ENCODE measurements around the gene WFIKKN1. TPM values are rescaled to one million over a fixed set of nuclear protein-coding genes. Genes with fewer than 3 reads are reported as not detected.
A peak's percentile ranks its signal among the peaks of the same experiment; 100 is the strongest.

WFIKKN1 gene
- total and polyA plus RNA-seq, 2 of the 13 experiments (the other 11 are each of a cell fraction or from before 2014, with no cell fraction given) = 1.7 to 4.9 TPM

DNA sequence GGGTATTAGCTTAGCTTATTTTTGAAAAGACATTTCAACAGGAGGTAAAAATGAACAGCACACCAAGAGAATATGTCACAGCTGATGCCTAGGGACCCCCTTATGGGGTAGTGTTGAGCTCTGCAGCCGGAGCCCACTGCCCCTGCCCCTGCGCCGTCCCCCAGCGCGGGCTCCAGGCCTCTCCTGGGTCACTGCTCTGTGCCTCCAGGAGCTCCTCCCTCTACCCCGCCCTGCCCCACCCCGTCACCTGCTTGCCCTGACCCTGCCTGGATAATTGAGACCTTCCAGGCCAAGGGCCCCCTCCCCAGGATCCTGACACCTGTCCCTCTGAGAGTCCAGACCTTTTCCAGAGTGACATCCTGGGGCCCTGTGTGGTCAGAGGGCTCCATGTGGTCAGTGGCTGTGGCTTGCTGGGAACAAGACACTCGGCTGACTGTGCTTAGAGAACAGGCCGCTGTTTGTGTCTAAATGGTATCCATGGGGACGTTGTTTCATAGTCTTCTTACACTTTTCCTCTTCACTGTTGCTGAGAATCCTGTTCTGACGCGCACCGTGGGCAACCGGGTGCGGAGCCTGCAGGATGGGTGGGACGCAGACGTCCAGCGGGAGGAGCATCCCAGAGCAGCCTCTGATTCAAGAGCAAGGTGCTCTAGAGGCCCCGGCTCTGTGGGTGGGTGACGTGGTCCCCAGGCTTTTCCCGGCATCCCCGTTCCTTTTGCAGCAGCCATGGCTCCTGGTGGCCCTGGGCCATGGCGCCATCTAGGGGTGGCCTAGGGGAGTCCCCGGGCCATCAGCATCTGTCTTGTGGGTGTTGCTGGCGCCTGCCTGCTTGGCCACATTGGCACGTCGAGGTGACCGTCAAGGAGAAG, 20.0 kb upstream of the WFIKKN1 start (continued):
- TF ChIP-seq, protein P1, sequence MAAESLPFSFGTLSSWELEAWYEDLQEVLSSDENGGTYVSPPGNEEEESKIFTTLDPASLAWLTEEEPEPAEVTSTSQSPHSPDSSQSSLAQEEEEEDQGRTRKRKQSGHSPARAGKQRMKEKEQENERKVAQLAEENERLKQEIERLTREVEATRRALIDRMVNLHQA (CRISPR knock-in tag; IDR thresholded peaks at IDR 0.05) = no peak
- TF ChIP-seq FOXM1 (CRISPR knock-in tag; IDR thresholded peaks at IDR 0.05) = no peak
- no peak for TF ChIP-seq ZNF510 (CRISPR knock-in tag; IDR thresholded peaks at IDR 0.05; ENCODE audit: low read depth)
- TF ChIP-seq, protein P2, sequence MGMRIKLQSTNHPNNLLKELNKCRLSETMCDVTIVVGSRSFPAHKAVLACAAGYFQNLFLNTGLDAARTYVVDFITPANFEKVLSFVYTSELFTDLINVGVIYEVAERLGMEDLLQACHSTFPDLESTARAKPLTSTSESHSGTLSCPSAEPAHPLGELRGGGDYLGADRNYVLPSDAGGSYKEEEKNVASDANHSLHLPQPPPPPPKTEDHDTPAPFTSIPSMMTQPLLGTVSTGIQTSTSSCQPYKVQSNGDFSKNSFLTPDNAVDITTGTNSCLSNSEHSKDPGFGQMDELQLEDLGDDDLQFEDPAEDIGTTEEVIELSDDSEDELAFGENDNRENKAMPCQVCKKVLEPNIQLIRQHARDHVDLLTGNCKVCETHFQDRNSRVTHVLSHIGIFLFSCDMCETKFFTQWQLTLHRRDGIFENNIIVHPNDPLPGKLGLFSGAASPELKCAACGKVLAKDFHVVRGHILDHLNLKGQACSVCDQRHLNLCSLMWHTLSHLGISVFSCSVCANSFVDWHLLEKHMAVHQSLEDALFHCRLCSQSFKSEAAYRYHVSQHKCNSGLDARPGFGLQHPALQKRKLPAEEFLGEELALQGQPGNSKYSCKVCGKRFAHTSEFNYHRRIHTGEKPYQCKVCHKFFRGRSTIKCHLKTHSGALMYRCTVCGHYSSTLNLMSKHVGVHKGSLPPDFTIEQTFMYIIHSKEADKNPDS (CRISPR knock-in tag; IDR thresholded peaks at IDR 0.05) = no peak
- TF ChIP-seq MIER2 (CRISPR knock-in tag; IDR thresholded peaks at IDR 0.05) = no peak
- no peak for TF ChIP-seq ZNF75D (CRISPR knock-in tag; IDR thresholded peaks at IDR 0.05; ENCODE audit: borderline replicate concordance)
- TF ChIP-seq ZFP1 (CRISPR knock-in tag; IDR thresholded peaks at IDR 0.05) = no peak
- TF ChIP-seq, protein P3, sequence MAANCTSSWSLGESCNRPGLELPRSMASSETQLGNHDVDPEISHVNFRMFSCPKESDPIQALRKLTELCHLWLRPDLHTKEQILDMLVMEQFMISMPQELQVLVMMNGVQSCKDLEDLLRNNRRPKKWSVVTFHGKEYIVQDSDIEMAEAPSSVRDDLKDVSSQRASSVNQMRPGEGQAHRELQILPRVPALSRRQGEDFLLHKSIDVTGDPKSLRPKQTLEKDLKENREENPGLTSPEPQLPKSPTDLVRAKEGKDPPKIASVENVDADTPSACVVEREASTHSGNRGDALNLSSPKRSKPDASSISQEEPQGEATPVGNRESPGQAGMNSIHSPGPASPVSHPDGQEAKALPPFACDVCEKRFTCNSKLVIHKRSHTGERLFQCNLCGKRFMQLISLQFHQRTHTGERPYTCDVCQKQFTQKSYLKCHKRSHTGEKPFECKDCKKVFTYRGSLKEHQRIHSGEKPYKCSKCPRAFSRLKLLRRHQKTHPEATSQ (CRISPR knock-in tag; IDR thresholded peaks at IDR 0.05; ENCODE audit: borderline replicate concordance) = no peak
- TF ChIP-seq CREM (IDR thresholded peaks at IDR 0.05) = peak; percentile 34; the same call in 1 of the 2 replicates
- no peak for TF ChIP-seq CREM (CRISPR knock-in tag; IDR thresholded peaks at IDR 0.05)
- no peak for TF ChIP-seq REPIN1 (CRISPR knock-in tag; IDR thresholded peaks at IDR 0.05; ENCODE audit: borderline replicate concordance, low read depth)
- TF ChIP-seq, protein P4, sequence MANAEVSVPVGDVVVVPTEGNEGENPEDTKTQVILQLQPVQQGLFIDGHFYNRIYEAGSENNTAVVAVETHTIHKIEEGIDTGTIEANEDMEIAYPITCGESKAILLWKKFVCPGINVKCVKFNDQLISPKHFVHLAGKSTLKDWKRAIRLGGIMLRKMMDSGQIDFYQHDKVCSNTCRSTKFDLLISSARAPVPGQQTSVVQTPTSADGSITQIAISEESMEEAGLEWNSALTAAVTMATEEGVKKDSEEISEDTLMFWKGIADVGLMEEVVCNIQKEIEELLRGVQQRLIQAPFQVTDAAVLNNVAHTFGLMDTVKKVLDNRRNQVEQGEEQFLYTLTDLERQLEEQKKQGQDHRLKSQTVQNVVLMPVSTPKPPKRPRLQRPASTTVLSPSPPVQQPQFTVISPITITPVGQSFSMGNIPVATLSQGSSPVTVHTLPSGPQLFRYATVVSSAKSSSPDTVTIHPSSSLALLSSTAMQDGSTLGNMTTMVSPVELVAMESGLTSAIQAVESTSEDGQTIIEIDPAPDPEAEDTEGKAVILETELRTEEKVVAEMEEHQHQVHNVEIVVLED (CRISPR knock-in tag; IDR thresholded peaks at IDR 0.05; ENCODE audit: borderline replicate concordance) = no peak
- no peak for TF ChIP-seq RBM22 (optimal IDR thresholded peaks at IDR 0.05; ENCODE audit: low read length)
- TF ChIP-seq SSRP1 (CRISPR knock-in tag; IDR thresholded peaks at IDR 0.05) = no peak
- no peak for TF ChIP-seq KLF13 (CRISPR knock-in tag; IDR thresholded peaks at IDR 0.05)
- TF ChIP-seq ZBTB42 (CRISPR knock-in tag; IDR thresholded peaks at IDR 0.05) = no peak
- no peak for TF ChIP-seq PITX1 (CRISPR knock-in tag; IDR thresholded peaks at IDR 0.05)
- TF ChIP-seq ZNF572 (CRISPR knock-in tag; IDR thresholded peaks at IDR 0.05) = no peak
- TF ChIP-seq ERF (CRISPR knock-in tag; IDR thresholded peaks at IDR 0.05) = peak; percentile 50; the same call in 1 of the 2 replicates
- no peak for TF ChIP-seq ZNF589 (CRISPR knock-in tag; conservative IDR thresholded peaks at IDR 0.05)
- TF ChIP-seq KMT2A (CRISPR knock-in tag; IDR thresholded peaks at IDR 0.05) = no peak
- TF ChIP-seq GLI4 (CRISPR knock-in tag; IDR thresholded peaks at IDR 0.05; ENCODE audit: borderline replicate concordance) = 0 out of 2 replicates have a peak, but pooled peaks have one; percentile 22
- no peak for TF ChIP-seq ZNF317 (CRISPR knock-in tag; IDR thresholded peaks at IDR 0.05)
- peak; percentile 90 for TF ChIP-seq XRCC5 (optimal IDR thresholded peaks at IDR 0.05; ENCODE audit: low read length)
- TF ChIP-seq STAG1 (CRISPR knock-in tag; IDR thresholded peaks at IDR 0.05) = peak; percentile 82
- no peak for TF ChIP-seq NAIF1 (CRISPR knock-in tag; IDR thresholded peaks at IDR 0.05; ENCODE audit: borderline replicate concordance)
- TF ChIP-seq POLR2AphosphoS2 (IDR thresholded peaks at IDR 0.05; ENCODE audit: low read depth, low read length) = no peak
